ENCODE data around the gene WASHC1.
"Not testable (repeated sequence)": the region's sequence is repeated elsewhere in the genome, so short reads cannot be mapped to it uniquely, and the experiment has no call there.

The WASHC1 gene

DNA sequence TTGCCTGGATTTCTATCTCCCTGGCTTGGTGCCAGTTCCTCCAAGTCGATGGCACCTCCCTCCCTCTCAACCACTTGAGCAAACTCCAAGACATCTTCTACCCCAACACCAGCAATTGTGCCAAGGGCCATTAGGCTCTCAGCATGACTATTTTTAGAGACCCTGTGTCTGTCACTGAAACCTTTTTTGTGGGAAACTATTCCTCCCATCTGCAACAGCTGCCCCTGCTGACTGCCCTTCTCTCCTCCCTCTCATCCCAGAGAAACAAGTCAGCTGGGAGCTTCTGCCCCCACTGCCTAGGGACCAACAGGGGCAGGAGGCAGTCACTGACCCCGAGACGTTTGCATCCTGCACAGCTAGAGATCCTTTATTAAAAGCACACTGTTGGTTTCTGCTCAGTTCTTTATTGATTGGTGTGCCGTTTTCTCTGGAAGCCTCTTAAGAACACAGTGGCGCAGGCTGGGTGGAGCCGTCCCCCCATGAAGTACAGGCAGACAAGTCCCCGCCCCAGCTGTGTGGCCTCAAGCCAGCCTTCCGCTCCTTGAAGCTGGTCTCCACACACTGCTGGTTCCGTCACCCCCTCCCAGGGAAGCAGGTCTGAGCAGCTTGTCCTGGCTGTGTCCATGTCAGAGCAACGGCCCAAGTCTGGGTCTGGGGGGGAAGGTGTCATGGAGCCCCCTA lies 15.0 kb downstream of the WASHC1 start:
- not testable (repeated sequence) for DNase-seq (ENCODE audit: low spot score)

DNA sequence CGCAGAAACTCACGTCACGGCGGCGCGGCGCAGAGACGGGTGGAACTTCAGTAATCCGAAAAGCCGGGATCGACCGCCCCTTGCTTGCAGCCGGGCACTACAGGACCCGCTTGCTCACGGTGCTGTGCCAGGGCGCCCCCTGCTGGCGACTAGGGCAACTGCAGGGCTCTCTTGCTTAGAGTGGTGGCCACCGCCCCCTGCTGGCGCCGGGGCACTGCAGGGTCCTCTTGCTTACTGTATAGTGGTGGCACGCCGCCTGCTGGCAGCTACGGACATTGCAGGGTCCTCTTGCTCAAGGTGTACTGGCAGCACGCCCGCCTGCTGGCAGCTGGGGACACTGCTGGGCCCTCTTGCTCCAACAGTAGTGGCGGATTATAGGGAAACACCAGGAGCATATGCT lies 18.1 kb downstream of the WASHC1 start:
- not testable (repeated sequence) for DNase-seq (ENCODE audit: low spot score)

DNA sequence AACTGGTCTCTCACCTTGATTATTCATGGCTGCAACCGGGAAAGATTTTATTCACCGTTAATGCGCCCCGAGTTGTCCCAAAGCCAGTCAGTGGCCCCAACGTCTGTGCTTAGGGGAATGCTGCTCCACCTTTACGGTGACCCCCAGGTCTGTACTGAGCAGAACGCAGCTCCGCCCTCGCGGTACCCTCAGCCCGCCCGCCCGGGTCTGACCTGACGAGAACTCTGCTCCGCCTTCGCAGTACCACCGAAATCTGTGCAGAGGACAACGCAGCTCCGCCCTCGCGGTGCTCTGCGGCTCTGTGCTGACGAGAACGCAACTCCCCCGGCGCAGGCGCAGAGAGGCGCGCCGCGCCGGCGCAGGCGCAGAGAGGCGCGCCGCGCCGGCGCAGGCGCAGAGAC lies 18.6 kb downstream of the WASHC1 start:
- DNase-seq (ENCODE audit: low spot score), result not testable (repeated sequence)

DNA sequence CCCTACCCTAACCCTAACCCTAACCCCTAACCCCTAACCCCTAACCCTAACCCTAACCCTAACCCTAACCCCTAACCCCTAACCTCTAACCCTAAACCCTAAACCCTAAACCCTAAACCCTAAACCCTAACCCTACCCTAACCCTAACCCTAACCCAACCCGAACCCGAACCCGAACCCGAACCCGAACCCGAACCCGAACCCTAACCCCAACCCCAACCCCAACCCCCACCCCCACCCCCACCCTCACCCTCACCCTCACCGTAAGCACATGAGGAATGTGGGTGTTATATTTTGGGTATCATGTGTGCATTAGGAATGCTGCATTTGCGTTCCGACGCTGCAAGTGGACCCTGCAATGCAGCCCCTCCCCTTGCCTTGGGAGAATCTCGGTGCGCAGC lies 19.0 kb downstream of the WASHC1 start:
- DNase-seq (ENCODE audit: low spot score), result not testable (repeated sequence)
